K562 (cell line): ENCODE results near the gene WDR18. TPM values are rescaled to one million over a fixed set of nuclear protein-coding genes. Genes with fewer than 3 reads are reported as not detected.

Experiments used
- ATAC-seq: fragments of 200-7000 bp; cut with Tn5 transposase; 3 replicates; pipeline ENCODE4 v1.9.1; 2020; ENCODE audit warnings: moderate library complexity
- BruUV-seq: library from RNA; stranded (reverse); fragments of 400-500 nt; replicated peaks from 2 replicates; lab custom pipeline; 2021; lab: Mats Ljungman, UMichigan
- CTCF ChIA-PET: fragments of 300-600 bp; formaldehyde crosslinking; extraction: SDS; loops from one replicate; lab custom pipeline; 2021; ENCODE audit warnings: low intra/inter-chr PET ratio; lab: Yijun Ruan, JAX
- POLR2A ChIA-PET: fragments of 300-600, 350-650 bp; sonication (Branson Sonifier 250); formaldehyde crosslinking; extraction: SDS; loops from one replicate; lab custom pipeline; 2021; ENCODE audit warnings: antibody characterized with exemption, inconsistent platforms; lab: Yijun Ruan, JAX
- DNase-seq, 4 experiments: peaks; one replicate each; pipeline versions ENCODE4 v3.0.0 to v3.0.0-alpha.2; 2011 to 2018; ENCODE audit warnings: low spot score in 3 of 4, mixed read lengths in 3 of 4; ENCODE audit errors: extremely low read depth in 1 of 4
- FAIRE-seq: peaks from 2 replicates; lab custom pipeline; 2011; peaks lifted over from hg19 to GRCh38; lab: Jason Lieb, UNC
- H2AFZ ChIP-seq: 2 replicates; pipeline ENCODE4 v1.6.0; 2011; ENCODE audit warnings: low read depth, low read length, control low read depth, inconsistent platforms
- H3K27ac ChIP-seq: fragments of 200-600 bp; 3 replicates; pipeline ENCODE4 v1.8.0; 2011; ENCODE audit warnings: low read depth, mild to moderate bottlenecking, control low read depth, inconsistent platforms, low read length, moderate library complexity, mixed read lengths; ENCODE audit errors: extremely low read depth
- H3K27me3 ChIP-seq, 2 experiments: fragments of 300-600 bp in 1 of 2; 2 replicates in 1 of 2; 3 replicates in 1 of 2; pipeline versions ENCODE4 v1.6.0 to v1.8.0; 2011; ENCODE audit warnings: inconsistent platforms in 2 of 2, low read length in 2 of 2, mild to moderate bottlenecking in 1 of 2, mixed read lengths in 1 of 2, moderate library complexity in 1 of 2; ENCODE audit not compliant: control insufficient read depth in 2 of 2, insufficient read depth in 2 of 2
- H3K36me3 ChIP-seq: fragments of 300-600 bp; 3 replicates; pipeline ENCODE4 v1.8.0; 2011; ENCODE audit warnings: mild to moderate bottlenecking, low read length, inconsistent platforms; ENCODE audit not compliant: control insufficient read depth, insufficient read depth
- H3K4me1 ChIP-seq, 2 experiments: fragments of 200-600 bp in 1 of 2; replicated peaks in 1 of 2; 2 replicates in 1 of 2; 3 replicates in 1 of 2; pipeline versions ENCODE4 v1.5.1 to v1.8.0; 2011; ENCODE audit warnings: inconsistent platforms in 2 of 2, low read length in 2 of 2, mild to moderate bottlenecking in 1 of 2, mixed read lengths in 1 of 2, moderate library complexity in 1 of 2; ENCODE audit not compliant: control insufficient read depth in 2 of 2, insufficient read depth in 2 of 2
- H3K4me2 ChIP-seq: 2 replicates; pipeline ENCODE4 v1.6.1; 2011; ENCODE audit warnings: low read length, control low read depth, inconsistent platforms, mixed read lengths; ENCODE audit not compliant: insufficient read depth
- H3K4me3 ChIP-seq: fragments of 200-600 bp; sonication (generic), shearing (Covaris generic); 2 replicates; pipeline ENCODE4 v1.5.1; 2016; ENCODE audit warnings: control low read depth, inconsistent platforms
- H3K79me2 ChIP-seq: fragments of 200-600 bp; 3 replicates; pipeline ENCODE4 v1.8.0; 2011; ENCODE audit warnings: low read length, inconsistent platforms; ENCODE audit not compliant: control insufficient read depth, insufficient read depth
- H3K9ac ChIP-seq, 2 experiments: 2 replicates each; pipeline versions ENCODE4 v1.6.0 to v1.6.1; 2011; ENCODE audit warnings: low read depth in 2 of 2, low read length in 2 of 2, control low read depth in 1 of 2, inconsistent platforms in 1 of 2, mild to moderate bottlenecking in 1 of 2, mixed read lengths in 1 of 2; ENCODE audit not compliant: insufficient read depth in 1 of 2
- H3K9me1 ChIP-seq: one replicate; pipeline ENCODE4 v1.6.0; 2011; ENCODE audit warnings: inconsistent platforms, mild to moderate bottlenecking, low read length, moderate library complexity; ENCODE audit not compliant: control insufficient read depth, insufficient read depth
- H3K9me3 ChIP-seq: replicated peaks from 2 replicates; pipeline ENCODE4 v1.5.1; 2011; ENCODE audit warnings: low read depth, low read length, inconsistent platforms; ENCODE audit not compliant: control insufficient read depth, insufficient read depth
- H4K20me1 ChIP-seq: replicated peaks from 2 replicates; pipeline ENCODE4 v1.6.1; 2011; ENCODE audit warnings: low read length, inconsistent platforms, mixed read lengths; ENCODE audit not compliant: control insufficient read depth, insufficient read depth
- ATF1 ChIP-seq, 2 experiments: fragments of 450-650 bp in 1 of 2; IDR thresholded peaks; 2 replicates each; pipeline ENCODE4 v1.6.1; 2016; ENCODE audit warnings: missing compliant biosample characterization in 1 of 2, missing genetic modification characterization in 1 of 2
- MAFG ChIP-seq: fragments of 450-650 bp; conservative IDR thresholded peaks from 2 replicates; pipeline ENCODE4 v1.6.1; 2016; ENCODE audit warnings: missing genetic modification characterization, missing compliant biosample characterization
- MGA ChIP-seq: fragments of 450-650 bp; IDR thresholded peaks from 2 replicates; pipeline ENCODE4 v1.6.1; 2016; ENCODE audit warnings: mild to moderate bottlenecking, moderate library complexity
- RBM22 ChIP-seq: fragments of 200-400 bp; formaldehyde crosslinking; IDR thresholded peaks from 2 replicates; pipeline ENCODE4 v1.6.1; 2018; ENCODE audit warnings: low read length, low read depth; ENCODE audit not compliant: poor library complexity, severe bottlenecking
- ZNF239 ChIP-seq: fragments of 250-450 bp; sonication (Bioruptor Pico); IDR thresholded peaks from 2 replicates; pipeline ENCODE4 v1.4.0; 2020; ENCODE audit warnings: mild to moderate bottlenecking
- ZNF282 ChIP-seq: sonication (generic); formaldehyde crosslinking; IDR thresholded peaks from 2 replicates; pipeline ENCODE4 v1.8.1; 2023; ENCODE audit warnings: missing genetic modification reagents
- ZNF384 ChIP-seq: IDR thresholded peaks from 2 replicates; pipeline ENCODE4 v1.6.1; 2012; ENCODE audit warnings: low read depth, low read length, improper control_type of control experiment
- WGBS: fragments of 100-300 bp; shearing (Covaris generic); methylation state at CpG from one replicate; pipeline ENCODE4 v1.1.6; 2016; ENCODE audit warnings: low coverage, mixed read lengths; ENCODE audit not compliant: insufficient coverage; ENCODE audit errors: missing lambda C conversion rate; 5-methylcytosine and 5-hydroxymethylcytosine counted together
- in situ Hi-C: fragments of 300-500 bp; cut with MboI; formaldehyde crosslinking; loops from 4 replicates; pipeline ENCODE4 v1.15.0; 2018; ENCODE audit warnings: inconsistent platforms, mixed read lengths
- intact Hi-C: fragments of 100-400 bp; cut with micrococcal nuclease; formaldehyde crosslinking; loops from 2 replicates; pipeline ENCODE4 v1.14.2; 2022
- polyA plus RNA-seq, 8 experiments: library from polyadenylated mRNA; depleted of rRNA in 4 of 8; stranded (reverse) in 5 of 8; unstranded in 3 of 8; fragments of >200 nt; fragmentation: Nextera tagmentation in 2 of 8; fragmentation: Illumina TruSeq in 1 of 8; extraction: Ambion mirVana in 2 of 8; extraction: Trizol in 1 of 8; gene quantifications; 2 replicates each; pipeline versions ENCODE4 v1.2.1 to v1.2.3, GENCODE V29; 2011 to 2014; ENCODE audit warnings: inconsistent platforms in 1 of 8, missing spikeins in 1 of 8
- total RNA-seq, 7 experiments: library from RNA; depleted of rRNA in 6 of 7; stranded (reverse); fragments of >200 nt in 6 of 7; fragmentation: Illumina TruSeq in 2 of 7; extraction: Trizol in 2 of 7; gene quantifications; 2 replicates each; pipeline versions ENCODE4 v1.2.1 to v1.2.3, GENCODE V29; 2011 to 2021; ENCODE audit warnings: low replicate concordance in 1 of 7

WDR18 gene
- total and polyA plus RNA-seq, 9 of the 15 experiments (the other 6 are each of a cell fraction or from before 2014, with no cell fraction given): 0.65 to 181 (median 30.1) TPM

- Histone ChIP-seq H3K27me3 (no peaks in the 10 kb centered on the region), H3K9ac (peak overlapping the region; percentile 59 to 76), H3K36me3 (peaks cover 14% of the 10 kb centered on the region; the same call in 1 of the 3 replicates), H2AFZ (peak overlapping the region; percentile 33; the same call in 1 of the 2 replicates), H3K27ac (peak overlapping the region; percentile 96), H3K4me2 (peak overlapping the region; percentile 64), H3K4me1 (peaks cover 51 to 88% of the 10 kb centered on the region in 2 experiments), H3K4me3 (peak overlapping the region; percentile 28), H3K9me1 (no peaks in the 10 kb centered on the region), H4K20me1 (no peaks in the 10 kb centered on the region), H3K9me3 (no peaks in the 10 kb centered on the region), H3K79me2 (peaks cover 78% of the 10 kb centered on the region)
- BruUV-seq: no TSS peak
- ChIA-PET CTCF (interaction anchor here (0.6 kb wide), 1 partner anchor 35 kb away, joined by 3 read pairs; no protein-coding TSS in a partner anchor), POLR2A (interaction anchor here (0.6 to 1.3 kb wide), 4 partner anchors 8 to 1108 kb away, joined by 3 to 8 read pairs (median 4); no protein-coding TSS in a partner anchor)
- 13% methylated on average over 24 of the region's 33 CpGs for WGBS
- peak; percentile 44 for FAIRE-seq
- in situ Hi-C loops: no loop called here
- intact Hi-C loops: loop anchor here (2.0 kb wide), 1 partner anchor 29 kb away; no protein-coding TSS in a partner anchor
- ATAC-seq: peak; percentile 38
- DNase-seq: peak in 2 of 4 experiments; percentile 46 to 77
- TF ChIP-seq ZNF282 (CRISPR knock-in tag): no peak
- 0 out of 2 replicates have a peak, but pooled peaks have one; percentile 13 for TF ChIP-seq MGA
- TF ChIP-seq RBM22: peak; percentile 58
- TF ChIP-seq ATF1 (CRISPR knock-in tag; IDR thresholded peaks at IDR 0.05): no peak
- no peak for TF ChIP-seq ATF1 (tag; IDR thresholded peaks at IDR 0.05)
- no peak for TF ChIP-seq ZNF384
- TF ChIP-seq MAFG: no peak
- no peak for TF ChIP-seq ZNF239 (CRISPR knock-in tag)
These were observed 30.5 kb upstream of the WDR18 start for GRCh38 chr19:953445-954271.
